ENCODE data around the gene NKX6-1.

- no peak for TF ChIP-seq EZH2 (IDR thresholded peaks at IDR 0.05; ENCODE audit: low read length, missing control alignments)
- TF ChIP-seq CTCF (conservative IDR thresholded peaks at IDR 0.05 in 1 of 2, IDR thresholded peaks at IDR 0.05 in 1 of 2; ENCODE audit: low read depth in 1 of 2, low read length in 2 of 2) = no peak
Observed at GRCh38 chr4:84496331-84496705, 2.8 kb downstream of the NKX6-1 start.

All from fibroblast of lung (primary cell).